NCI-H69 (cell line): Measurements from ENCODE around the gene CD79A.
A peak's percentile ranks its signal among the peaks of the same experiment; 100 is the strongest.

Source experiments
- DNase-seq: peaks from one replicate; lab custom pipeline; 2025; lab: John Stamatoyannopoulos, UW

The CD79A gene

DNA sequence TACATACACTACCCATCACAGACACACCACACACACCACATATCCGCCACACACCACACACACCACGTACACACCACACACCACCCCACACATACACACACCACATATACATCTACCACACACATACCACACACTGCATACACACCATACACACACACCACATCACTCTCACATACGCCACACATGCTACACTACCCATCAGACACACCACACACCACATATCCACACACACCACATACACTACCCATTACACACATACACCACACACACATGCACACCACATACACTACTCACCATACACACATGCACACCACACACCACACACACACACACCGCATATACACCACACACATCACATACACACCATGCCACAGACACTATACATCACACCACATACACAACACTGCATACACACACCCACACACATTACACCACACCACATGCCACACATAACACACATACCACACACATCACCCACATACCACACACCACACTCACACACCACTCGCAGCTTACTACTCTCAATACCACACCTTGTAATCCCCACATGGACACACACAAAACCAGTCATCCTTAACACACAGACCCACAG lies 41.7 kb downstream of the CD79A start:
- no peak for DNase-seq

DNA sequence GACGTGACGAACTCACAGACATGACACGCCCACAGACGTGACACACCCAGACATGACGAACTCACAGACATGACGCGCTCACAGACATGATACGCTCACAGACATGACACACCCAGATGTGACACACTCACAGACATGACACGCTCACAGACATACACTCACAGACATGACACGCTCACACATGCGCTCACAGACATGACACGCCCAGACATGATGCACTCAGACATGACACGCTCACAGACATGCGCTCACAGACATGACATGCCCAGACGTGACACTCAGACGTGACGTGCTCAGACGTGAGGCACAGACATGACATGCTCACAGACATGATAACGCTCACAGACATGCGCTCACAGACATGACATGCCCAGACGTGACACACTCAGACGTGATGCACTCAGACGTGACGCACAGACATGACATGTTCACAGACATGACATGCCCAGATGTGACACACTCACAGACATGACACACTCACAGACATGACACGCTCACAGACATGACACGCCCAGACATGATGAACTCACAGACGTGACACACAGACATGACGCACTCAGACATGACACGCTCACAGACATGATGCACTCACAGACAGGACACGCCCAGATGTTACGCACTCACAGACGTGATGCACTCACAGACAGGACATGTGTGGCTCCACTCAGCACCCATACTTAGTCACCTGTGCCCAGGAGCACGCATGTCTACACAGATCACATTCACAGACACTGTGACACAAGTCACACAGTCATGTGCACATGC lies 43.1 kb downstream of the CD79A start:
- DNase-seq = no peak

DNA sequence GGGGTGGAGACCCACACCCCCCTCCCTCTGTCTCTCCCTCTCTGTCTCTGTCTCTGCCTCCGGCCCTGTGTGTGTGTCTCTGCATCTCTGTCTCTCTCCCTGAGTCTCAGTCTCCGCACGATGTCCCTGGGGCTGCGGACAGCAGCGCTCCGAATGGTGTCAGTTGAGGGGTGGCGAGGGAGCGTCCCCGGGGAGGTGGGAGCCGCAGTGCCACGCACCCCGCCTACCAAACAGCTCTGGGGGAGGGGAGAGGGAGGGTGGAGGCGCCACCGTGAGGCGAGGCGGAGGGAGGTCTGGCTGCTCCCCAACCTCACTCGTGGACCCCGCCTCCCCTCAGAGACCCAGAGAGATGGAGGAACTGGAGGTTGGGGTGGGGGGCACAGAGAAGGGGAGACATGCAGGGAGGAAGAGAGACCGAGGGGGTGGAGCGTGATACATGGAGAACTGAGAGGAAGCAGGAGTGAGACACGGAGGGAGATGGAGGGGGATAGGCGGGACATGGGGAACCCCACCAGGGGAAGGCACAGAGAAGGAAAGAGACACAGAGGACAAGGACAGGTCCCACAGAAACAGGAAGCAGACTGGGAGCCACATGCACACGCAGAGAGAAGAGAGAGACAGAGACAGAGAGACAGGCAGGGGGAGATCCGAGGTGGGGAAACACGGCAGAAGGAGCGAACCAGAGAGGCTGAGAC lies 44.0 kb downstream of the CD79A start:
- no peak for DNase-seq

DNA sequence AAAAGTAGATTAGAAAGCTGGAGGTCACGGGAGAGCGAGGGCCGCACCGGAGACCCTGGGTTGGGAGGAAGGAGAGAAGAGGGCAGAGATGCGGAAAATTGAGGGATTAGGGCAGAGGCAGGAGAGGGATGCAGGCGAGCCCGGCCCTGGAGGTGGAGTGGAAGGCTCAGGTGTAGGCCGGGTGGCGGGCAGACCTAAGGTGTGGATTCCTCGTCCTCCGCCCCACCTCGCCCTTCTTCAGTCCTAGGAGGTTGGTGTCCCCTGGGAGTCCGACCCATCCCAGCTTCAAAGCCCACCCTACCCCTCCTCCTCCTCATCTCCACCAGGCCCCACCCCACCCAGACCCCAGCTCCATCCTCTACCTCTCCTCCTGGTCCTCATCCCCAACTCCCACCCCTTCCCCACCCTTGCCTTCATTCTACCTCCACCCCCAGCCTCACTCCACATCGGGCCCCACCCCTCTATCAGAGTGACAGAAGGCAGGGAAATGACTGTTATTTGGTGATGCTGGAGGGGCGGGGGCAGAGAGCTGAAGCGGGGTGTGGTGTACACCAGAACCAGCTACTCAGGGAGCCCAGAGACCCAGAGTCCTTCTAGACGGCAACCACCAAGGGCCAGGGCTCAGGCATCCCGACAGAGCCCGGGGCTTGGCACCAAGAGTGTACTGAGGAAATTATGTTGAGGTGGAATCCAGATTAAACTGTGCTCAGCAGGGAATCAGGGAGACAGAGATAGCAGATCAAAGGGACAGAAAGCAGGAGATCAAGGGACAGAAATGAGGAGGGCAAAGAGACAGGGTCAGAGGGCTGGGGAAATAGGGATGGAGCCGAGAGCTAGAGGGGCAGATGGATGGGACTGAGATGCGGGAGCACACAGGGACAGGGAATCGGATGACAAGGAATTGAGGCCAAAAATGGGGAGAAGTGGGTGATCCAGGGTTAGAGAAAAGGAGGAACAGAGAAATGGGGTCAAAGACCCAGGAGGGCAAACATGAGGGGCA lies 44.8 kb downstream of the CD79A start:
- no peak for DNase-seq

DNA sequence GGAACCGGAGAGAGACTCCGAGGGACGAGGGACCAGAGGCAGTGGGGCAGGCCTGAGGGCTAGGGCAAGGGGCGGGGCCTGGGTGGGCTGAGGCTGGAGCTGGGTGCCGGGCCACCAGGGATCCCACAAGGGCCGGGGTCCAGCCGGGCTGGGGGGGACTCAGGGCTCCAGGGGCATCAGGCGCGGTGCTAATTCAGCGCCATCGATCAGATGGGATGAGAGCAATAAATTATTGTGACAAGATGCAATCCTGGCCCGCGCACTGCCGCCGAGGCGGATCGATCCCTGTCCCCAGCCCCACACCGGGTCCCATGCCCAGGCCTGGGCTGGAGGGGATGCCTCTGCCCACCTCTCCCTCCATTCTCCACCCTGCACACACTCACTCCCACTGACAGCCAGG lies 45.5 kb downstream of the CD79A start:
- DNase-seq = no peak

DNA sequence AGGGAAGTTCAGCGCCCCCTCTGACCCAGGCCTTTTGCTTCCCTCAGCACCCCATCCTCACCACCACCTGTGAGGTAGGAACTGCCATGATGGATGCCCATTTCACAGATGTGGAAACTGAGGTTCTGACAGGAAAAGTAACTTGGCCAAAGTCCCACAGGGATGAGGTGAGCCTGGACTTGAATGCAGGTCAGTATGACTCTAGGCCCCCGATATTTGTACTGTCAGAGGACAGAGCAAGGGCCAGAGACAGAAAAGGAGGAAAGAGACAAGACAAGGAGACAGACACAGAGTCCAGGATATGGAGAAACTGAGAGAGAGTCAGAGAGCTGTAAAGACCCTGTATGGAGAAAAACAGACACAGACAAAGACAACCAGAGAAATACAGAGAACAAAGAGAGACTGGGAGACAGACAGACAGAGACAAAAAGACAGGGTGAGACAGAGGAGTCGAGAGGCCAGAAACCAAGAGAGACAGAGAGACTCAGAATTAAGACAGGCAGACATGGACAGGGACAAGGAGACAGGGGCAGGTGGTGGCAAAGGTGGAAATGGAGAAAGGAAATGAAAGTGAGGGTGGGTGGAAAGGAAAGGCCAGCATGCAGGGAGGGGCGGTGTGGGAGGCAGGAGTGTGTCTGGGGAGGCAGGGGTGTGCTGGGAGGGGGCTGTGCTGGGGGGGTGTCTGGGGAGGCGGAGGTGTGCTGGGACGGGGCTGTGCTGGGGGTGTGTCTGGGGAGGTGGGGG lies 46.1 kb downstream of the CD79A start:
- DNase-seq = no peak

DNA sequence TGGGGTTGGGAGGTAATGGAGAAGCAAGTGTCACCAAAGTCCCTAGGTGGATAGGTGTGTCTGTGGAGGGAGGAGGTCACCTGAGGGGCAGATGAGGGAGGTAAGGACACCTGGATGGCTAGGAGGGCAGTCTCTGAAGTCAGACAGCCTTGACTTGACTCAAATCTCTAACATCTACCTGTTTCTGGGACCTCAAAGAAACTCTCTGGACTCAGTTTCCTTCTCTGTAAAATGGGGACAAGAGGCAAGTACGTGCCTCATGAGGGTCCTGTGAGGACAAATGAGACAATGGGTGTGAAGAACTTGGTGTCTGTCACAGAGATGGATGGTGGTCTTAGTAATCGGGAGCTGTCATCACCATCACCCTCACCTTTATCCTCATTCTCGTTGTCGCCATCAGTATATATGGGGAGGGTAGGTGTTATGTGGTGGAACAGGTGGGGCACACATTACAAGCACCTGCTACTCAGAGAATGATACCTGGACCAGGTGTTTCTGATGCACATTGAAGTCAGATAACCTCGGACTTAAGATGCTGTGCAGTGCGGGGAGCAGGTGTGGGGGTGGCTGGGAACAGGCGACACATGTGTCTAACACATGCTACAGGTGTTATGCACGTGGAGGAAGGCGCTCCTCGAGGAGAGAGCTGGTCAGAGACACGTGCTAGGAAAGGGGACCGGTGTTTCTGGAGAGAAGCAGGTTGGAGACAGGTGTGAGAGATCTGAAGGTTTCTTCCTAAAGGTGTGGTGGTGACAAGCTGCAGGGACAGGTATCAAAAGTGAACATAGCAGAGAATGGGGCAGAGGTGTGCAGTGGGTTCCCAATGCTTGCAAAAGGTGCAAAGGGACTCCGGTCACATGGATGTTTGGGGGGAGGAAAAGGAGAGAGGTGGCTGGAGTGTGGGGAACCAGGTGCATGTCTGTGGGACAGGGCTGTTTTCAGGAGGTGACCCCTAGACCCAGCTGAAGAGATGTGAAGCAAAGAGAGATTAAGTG lies 47.4 kb downstream of the CD79A start:
- DNase-seq = no peak

DNA sequence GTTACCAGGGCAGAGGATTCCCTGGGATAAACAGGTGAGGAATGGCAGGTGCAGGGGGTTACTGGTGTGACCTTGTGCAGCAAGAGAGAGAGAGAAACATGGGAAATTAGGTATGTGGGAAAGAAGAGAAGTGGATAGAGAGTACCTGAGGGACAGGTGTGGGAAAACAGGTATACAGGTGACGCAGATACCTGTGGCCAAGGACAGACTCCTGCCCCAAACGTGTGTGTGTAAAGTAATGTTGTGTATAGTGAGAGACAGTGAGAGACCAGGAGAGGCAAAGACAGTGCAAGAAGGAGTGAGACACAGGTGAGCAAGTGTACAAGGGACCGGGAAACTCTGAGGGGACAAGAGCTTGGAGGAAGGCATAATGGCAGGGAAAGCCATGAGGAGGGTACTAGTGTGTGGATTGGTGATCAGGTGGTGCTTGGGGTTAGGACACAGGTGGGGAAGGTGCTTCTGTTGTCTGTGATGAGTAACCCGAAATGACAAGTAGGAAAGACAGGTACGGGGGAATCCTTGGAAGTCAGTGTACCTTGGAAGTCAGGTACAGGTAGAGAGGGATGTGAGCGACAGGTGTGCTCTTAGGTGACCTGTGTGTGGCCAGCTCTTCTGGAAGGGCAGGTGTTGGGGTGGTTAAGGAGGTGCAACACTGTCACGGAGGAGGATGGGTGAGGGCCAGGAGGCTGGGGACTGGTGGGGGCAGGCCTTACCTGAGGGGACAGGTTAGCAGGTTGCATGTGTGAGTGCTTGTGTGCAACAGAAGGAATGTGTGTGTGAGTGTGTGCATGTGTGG lies 48.3 kb downstream of the CD79A start:
- no peak for DNase-seq

DNA sequence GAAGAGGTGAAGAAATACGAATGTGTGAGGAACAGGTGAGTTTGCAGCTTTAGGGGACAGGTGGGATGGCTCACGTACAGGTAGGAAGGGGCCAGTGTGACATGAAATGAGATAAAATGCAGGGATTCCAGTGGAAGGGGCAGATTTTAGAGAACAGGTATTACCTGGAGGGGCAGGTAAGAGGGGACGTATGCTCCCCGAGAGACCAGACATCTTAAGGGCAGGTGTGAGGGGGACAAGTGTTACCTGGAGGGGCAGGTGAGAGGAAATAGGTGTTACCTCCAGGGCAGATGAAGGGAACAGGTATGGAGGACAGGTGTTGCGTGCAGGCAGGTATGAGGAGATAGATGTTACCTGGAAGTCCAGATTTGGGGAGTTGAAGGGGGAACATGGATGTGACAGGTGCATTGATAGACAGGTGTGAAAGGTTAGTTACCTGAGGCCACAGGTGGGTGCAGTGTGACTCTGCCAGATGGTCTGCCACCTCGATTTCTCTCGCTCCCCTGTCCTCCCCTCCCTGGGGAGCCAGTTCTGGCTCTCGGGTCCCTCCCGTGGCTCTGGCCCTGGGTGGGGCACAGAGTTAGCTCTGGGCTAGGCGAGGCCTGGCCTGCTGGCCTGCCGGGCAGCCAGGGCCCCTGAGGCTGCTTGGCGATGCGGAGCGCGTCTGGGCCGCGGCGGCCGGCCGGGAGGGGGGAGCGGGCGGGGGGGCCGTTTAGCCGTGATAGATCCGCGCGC lies 49.1 kb downstream of the CD79A start:
- DNase-seq = no peak

DNA sequence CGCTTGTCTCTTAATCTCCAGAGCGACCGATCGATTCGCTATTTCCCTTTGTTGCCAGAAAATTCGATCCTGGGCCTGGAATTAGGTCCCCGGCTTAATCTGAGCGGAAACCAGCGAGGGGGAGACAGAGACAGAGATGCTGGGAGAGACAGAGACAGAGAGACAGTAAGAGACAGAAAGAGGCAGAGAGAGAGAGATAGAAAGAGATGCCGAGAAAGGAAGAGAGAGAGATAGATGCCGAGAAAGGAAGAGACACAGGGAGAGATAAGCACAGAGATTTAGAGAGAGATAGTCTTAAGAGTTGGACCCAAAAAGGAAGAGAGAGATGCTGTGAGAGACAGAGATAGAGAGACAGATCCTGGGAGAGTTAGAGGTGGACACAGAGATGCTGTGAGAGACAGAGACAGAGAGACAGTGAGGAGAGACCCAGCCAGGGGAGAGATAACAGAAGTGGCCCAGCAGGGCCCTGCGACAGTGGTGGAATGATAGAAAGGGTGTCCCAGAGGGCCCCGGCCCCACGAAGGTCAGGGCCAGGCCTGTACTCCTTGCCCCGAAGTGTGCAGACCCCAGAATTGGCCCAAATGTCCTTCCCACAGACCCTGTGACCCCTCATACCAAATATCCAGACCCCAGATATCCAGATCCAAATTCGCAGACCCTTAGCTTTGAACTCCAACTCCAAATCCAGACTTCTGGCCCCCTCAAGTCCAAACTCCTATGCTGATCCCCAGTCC lies 49.9 kb downstream of the CD79A start:
- no peak for DNase-seq

DNA sequence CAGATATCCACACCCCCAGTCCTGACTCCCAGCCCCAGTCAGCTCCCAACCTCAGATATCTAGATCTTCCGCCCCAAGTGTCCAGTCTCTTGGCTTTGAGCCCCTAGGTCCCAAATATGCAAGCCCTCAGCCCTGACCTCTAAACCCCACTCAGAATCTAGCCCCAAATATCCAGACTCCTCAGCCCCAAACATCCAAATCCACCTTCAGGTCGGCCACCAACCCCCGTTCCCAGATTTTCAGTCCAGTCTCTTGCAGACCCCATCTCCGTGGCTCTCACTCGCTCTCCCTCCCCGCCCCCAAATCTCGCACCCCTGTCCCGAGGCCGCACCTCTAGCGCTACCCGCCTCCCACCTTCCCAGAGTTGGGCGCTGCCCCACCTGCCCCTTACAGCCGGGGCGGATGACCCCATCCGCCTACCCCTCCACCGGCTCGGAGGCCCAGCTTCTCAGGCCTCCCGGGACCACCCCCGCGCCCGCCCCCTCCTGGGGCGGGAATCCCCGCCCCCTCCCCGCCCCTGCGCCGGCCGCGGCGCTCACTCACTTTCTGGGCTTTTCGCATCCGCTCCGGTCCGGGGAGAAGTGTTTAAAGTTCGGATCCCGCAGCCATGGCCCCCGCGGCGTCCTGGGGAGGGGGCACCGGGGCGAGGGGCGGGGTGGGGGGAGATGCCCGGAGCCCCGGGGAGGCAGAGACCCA lies 50.6 kb downstream of the CD79A start:
- DNase-seq = peak; percentile 36

DNA sequence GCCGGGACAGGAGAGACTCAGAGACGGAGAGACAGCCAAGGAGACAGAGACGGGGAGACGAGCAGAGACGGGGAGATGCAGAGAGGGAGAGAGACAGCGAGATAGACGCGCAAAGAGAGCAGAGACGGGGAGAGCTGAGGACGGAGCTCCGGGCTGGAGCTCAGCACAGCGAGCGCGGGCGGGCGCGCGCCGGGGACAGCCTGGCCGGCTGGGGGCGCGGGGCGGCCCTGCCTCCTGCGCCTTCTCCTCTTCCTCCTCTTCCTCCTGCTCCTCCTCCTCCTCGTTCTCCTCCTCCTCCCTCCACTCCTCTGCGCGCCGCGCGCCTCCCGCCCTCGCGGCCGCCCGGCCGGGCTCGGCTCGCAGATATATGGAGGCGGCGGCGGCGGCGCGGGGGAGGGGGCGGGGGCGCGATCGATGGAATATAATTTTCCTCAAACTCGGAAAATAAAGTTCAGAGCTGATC lies 51.2 kb downstream of the CD79A start, which contains the start of gene ERFL:
Gene ERFL (minus strand): TSS at position 229 of the 463 bp plus-strand sequence. CDS start 15,530 bp downstream, outside the sequence.
- peak; percentile 46 for DNase-seq

DNA sequence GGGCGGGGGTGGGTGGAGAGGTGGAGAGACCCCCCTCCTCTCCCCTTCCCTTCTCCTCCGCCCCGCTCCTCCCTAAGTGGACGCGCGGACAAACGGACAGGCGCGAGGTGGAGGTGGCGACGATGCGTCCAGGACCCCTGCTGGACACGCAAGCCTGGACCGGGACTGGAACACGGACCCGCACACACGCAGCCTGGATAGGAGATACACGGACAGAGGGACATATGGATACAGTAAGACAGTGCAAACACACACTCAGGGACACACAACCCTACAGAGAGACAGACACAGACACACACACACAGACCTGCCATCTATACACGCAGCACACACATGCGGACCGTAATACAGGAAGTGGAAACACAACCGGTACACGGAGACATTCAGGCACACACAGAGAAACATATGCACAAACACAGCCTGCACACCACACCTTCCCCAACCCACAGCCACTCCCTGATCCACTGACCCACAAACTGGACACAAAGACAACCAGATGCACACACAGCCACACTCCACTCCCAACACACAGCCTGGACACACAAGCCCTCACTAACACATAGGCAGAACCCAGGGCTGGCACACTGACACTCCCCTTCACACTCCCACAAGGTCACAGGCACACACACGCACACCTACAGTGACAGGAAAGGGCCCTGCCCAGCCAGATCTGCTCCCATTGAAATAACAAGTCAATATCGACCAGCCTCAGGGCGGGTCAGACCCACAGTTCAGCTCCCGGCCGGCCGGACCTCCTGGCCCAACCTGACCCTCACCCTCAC lies 51.9 kb downstream of the CD79A start:
- peak; percentile 47 for DNase-seq

DNA sequence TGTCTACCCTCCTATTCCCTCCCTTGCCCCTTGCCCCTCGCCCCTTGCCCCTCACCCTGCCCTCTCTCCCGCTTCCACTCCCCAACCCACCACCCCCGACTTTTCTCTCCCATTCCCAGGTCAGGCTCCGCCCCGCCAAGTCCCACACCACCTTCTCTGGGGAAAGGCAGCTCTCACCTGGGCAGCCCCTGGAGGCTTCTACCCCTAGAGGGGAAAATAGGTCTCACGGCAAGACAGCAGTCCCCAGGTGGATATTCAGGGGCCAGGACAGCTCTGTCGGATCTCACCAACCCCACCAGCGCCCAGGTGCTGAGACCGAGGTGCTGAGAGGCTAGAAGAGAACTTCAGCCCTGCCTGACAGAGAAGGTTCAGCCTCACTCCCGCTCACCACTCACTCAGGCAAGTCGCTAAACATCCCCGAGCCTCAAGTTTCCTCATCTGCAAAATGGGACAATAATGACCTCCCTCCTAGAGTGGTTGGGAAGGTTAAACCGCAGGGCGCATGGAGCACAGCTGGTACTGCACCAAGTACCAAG lies 52.5 kb downstream of the CD79A start:
- no peak for DNase-seq

DNA sequence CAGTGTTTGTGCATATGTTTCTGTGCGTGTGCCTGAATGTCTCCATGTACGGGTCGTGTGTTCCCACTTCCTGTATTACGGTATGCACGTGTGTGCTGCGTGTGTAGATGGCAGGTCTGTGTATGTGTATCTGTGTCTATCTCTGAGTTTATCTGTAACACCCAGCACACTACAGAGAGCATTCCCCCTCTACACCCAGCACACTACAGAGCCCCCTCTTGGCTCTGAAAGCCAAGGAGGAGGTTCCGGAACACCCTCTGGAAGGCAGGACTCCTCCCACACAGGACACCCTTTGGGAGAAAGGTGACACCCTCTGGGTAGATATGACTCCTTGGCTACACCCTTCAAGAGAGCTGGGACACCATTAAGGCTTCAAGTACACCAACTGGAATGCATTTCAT lies 53.2 kb downstream of the CD79A start:
- DNase-seq = peak; percentile 31
